ENCODE results near the gene HGD. TPM values are rescaled to one million over a fixed set of nuclear protein-coding genes. Genes with fewer than 3 reads are reported as not detected.

Gene HGD
- total RNA-seq, 4 donors from 2014 or later, result not detected

DNA sequence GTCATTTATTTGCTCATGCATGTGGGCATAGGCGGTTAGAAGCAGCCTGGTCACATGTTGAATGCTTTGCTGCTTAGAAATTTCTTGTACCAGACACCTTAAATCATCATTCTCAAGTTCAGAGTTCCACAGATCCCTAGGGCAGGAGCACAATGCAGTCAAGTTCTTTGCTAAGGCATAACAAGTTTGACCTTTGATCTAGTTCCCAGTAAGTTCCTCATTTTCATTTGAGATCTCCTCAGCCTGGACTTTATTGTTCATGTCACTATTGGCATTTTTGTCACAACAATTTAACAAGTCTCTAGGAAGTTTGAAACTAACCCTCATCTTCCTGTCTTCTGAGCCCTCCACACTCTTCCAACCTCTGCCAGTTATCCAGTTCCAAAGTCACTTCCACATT is 22.8 kb downstream of the HGD start:
- no peak overlapping the region for H3K4me3 ChIP-seq (ENCODE audit: low read depth, poor library complexity, severe bottlenecking)
- no peak for DNase-seq (ENCODE audit: low spot score in 2 of 2)
- TF ChIP-seq POLR2A (IDR thresholded peaks at IDR 0.05), result no peak
- TF ChIP-seq, protein P1, sequence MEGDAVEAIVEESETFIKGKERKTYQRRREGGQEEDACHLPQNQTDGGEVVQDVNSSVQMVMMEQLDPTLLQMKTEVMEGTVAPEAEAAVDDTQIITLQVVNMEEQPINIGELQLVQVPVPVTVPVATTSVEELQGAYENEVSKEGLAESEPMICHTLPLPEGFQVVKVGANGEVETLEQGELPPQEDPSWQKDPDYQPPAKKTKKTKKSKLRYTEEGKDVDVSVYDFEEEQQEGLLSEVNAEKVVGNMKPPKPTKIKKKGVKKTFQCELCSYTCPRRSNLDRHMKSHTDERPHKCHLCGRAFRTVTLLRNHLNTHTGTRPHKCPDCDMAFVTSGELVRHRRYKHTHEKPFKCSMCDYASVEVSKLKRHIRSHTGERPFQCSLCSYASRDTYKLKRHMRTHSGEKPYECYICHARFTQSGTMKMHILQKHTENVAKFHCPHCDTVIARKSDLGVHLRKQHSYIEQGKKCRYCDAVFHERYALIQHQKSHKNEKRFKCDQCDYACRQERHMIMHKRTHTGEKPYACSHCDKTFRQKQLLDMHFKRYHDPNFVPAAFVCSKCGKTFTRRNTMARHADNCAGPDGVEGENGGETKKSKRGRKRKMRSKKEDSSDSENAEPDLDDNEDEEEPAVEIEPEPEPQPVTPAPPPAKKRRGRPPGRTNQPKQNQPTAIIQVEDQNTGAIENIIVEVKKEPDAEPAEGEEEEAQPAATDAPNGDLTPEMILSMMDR (IDR thresholded peaks at IDR 0.05), result no peak
- intact Hi-C loops (cut with DNase I; ENCODE audit: low total_unique reads), result no loop called here
- WGBS, 2 donors, result 89 to 92% methylated on average over 1 of the region's 1 CpG

GRCh38 chr3:120652896-120653545 is 29.0 kb downstream of the HGD start:
- intact Hi-C loops (cut with DNase I; ENCODE audit: low total_unique reads), result no loop called here
- DNase-seq (ENCODE audit: low spot score in 2 of 2), result no peak
- TF ChIP-seq, protein P1 (IDR thresholded peaks at IDR 0.05), result no peak
- no peak for TF ChIP-seq POLR2A (IDR thresholded peaks at IDR 0.05)
- WGBS, 2 donors, result 64 to 73% methylated on average over 5 of the region's 5 CpGs
- H3K4me3 ChIP-seq (ENCODE audit: low read depth, poor library complexity, severe bottlenecking), result no peak overlapping the region

DNA sequence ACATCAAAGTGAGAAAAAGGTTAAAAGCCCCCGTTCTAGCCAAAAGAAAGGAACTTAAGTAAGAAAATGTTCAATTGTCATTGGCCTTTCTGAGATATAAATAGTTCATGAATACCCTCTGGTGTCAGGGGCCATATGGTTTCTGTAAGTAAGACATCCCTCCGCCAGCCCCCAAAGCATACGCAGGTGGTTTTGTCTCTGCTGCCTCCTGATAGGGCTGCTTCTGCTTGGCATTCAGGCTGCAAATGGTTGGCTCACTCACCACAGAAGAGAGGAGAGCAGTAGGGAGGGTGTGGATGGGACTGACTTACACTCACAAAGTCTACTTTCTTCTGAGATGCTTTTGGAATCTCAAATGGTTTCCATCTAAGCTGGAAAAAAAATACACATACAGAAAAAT is 29.8 kb downstream of the HGD start:
- WGBS, 2 donors, result 65 to 77% methylated on average over 3 of the region's 3 CpGs
- TF ChIP-seq POLR2A (IDR thresholded peaks at IDR 0.05), result no peak
- TF ChIP-seq, protein P1 (IDR thresholded peaks at IDR 0.05), result no peak
- intact Hi-C loops (cut with DNase I; ENCODE audit: low total_unique reads), result no loop called here
- DNase-seq (ENCODE audit: low spot score in 2 of 2), result no peak
- H3K4me3 ChIP-seq (ENCODE audit: low read depth, poor library complexity, severe bottlenecking), result no peak overlapping the region

GRCh38 chr3:120650311-120650710 is 31.7 kb downstream of the HGD start:
- TF ChIP-seq POLR2A (IDR thresholded peaks at IDR 0.05), result no peak
- TF ChIP-seq, protein P1 (IDR thresholded peaks at IDR 0.05), result no peak
- H3K4me3 ChIP-seq (ENCODE audit: low read depth, poor library complexity, severe bottlenecking), result no peak overlapping the region
- WGBS, 2 donors, result 87 to 88% methylated on average over 2 of the region's 2 CpGs
- no peak for DNase-seq (ENCODE audit: low spot score in 2 of 2)
- intact Hi-C loops (cut with DNase I; ENCODE audit: low total_unique reads), result no loop called here

DNA sequence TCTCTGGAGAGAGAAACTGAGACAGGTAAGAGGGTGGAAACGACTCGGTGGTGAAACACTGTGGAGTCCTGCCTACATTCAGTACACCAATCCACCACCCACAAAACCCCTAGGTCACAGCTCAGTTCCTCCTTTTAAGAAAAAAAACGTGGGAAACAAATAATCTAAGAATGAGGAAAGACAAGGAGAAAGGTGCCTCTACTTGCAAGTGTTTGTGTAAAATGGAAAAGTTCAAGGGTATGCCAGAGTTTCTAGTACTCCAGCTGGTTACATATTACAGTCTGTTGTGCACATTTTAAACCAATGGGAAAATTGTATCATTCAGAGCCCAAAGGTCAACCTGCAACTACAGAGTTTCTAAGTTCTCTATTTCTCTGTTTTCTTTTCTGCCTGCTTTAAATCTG is 32.2 kb downstream of the HGD start:
- WGBS, 2 donors, result 50 to 59% methylated on average over 3 of the region's 3 CpGs
- DNase-seq (ENCODE audit: low spot score in 2 of 2), result no peak
- H3K4me3 ChIP-seq (ENCODE audit: low read depth, poor library complexity, severe bottlenecking), result no peak overlapping the region
- intact Hi-C loops (cut with DNase I; ENCODE audit: low total_unique reads), result no loop called here
- TF ChIP-seq, protein P1 (IDR thresholded peaks at IDR 0.05), result no peak
- TF ChIP-seq POLR2A (IDR thresholded peaks at IDR 0.05), result no peak

GRCh38 chr3:120648290-120648689 is 33.7 kb downstream of the HGD start:
- TF ChIP-seq, protein P1 (IDR thresholded peaks at IDR 0.05), result no peak
- TF ChIP-seq POLR2A (IDR thresholded peaks at IDR 0.05), result no peak
- DNase-seq (ENCODE audit: low spot score in 2 of 2), result no peak
- no peak overlapping the region for H3K4me3 ChIP-seq (ENCODE audit: low read depth, poor library complexity, severe bottlenecking)
- intact Hi-C loops (cut with DNase I; ENCODE audit: low total_unique reads), result no loop called here
- WGBS, 2 donors, result 87% methylated on average over 5 of the region's 5 CpGs
